GM21528 (cell line): ENCODE results near the gene NUBP2.
A peak's percentile ranks its signal among the peaks of the same experiment; 100 is the strongest.

Experiments used
- ATAC-seq: cut with Tn5 transposase; IDR thresholded peaks from one replicate; pipeline ENCODE4 v1.9.1; 2021; ENCODE audit warnings: mild to moderate bottlenecking, moderate library complexity; ENCODE audit not compliant: unreplicated experiment, low FRiP score

The NUBP2 gene, protein sequence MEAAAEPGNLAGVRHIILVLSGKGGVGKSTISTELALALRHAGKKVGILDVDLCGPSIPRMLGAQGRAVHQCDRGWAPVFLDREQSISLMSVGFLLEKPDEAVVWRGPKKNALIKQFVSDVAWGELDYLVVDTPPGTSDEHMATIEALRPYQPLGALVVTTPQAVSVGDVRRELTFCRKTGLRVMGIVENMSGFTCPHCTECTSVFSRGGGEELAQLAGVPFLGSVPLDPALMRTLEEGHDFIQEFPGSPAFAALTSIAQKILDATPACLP

DNA sequence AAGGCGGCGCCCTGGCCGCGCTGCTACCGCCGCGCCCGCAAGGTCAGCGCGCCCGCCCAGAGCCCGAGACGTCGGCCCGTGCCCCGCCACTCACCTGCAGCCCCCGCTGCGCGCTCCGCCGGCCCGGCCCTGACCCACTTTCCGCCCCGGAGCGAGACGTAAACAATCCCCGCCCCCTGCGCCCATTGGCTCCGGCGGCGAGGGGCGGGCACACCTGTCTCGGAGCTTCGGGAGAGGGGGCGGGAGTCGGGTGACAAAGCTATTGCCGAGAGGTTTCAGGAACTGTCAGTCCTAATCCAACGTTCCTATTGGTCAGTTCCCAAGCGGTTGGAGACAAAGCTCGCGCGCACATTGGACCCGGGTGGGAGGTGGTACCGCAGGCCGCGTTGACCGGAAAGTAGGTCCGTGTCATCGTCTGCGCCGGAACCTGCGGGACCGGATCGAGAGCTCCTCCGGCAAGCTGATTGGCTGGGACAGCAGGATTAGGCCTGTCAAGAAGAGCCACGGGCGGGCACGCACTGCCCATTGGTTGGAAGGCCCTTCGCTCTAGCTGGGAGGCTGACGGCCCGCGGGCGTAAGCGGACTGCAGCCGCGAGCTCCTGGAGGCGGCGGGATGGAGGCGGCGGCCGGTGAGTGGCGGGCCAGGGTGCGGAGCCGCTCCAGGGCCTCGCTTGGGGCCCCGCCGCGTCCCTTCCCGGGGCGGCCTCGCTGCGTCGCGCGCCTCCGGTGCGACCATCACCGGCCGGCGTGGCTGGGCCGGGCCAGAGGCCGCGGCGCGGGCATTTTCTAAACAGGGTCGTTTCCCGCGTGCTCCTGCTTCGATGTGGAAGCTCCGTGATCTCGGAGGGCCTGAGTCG lies at the start of gene NUBP2, which contains the start of gene SPSB3:
Gene NUBP2, plus strand, starts transcription at position 553 of the 857 bp plus-strand sequence. Its CDS starts 61 bp downstream, at position 614.
Gene SPSB3, minus strand, starts transcription at position 164 of the 857 bp plus-strand sequence. CDS start 1,088 bp downstream, outside the sequence.
- ATAC-seq: peak; percentile 82

DNA sequence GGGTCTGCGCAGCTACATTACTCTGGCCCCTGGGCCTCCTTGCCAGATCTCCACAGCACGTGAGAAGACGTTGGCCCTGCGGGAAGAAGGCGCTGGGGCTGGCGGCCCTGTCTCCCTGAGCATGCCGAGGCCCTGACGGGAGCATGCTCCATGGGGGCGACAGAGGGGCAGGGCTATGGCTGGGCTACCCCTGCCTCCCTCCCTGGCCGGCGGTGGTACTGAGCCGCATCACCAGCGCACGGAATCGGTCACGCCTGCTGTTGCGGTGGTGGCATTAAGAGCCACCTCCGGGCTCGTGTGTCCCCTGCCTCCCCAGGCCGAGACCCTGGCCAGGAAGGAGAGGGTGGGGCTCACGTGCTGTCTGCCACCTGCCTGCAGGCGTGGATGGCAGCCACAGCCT lies 48.6 kb upstream of the NUBP2 start:
- no peak for ATAC-seq

DNA sequence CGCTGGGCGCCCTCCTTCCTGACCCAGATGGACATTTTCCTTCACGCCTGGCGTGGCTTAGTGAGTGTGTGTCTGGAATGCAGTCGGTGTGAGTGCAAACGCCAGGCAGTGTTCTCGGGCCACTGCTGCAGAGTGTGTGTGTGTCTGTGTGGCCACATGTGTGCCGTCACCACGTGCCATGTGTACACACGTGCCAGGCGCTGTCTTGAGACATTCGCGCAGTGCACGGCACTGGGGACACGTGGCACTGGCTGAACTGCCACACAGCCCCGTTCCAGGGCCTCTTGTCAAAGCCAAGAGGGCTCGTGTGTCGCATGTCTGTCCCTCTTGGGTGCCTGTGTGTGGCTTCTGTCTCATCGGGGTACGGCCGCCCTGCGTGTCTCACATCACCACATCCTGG lies 47.9 kb upstream of the NUBP2 start:
- ATAC-seq: no peak

DNA sequence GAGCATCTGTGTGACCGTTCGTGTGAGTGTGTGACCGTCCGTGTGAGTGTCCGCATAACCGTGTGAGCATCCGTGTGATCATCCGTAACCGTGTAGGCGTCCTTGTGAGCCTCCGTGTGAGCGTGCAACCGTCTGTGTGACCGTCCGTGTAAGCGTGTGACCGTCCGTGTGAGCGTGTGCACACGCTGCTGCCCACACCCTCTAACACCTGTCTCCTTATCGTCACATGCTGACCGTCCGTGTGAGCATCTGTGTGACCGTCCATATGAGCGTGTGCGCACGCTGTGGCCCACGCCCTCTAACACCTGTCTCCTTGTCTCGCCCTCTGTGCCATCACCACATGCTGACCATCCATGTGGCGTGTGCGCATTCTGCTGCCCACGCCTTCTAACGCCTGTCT lies 42.5 kb upstream of the NUBP2 start:
- ATAC-seq: no peak

DNA sequence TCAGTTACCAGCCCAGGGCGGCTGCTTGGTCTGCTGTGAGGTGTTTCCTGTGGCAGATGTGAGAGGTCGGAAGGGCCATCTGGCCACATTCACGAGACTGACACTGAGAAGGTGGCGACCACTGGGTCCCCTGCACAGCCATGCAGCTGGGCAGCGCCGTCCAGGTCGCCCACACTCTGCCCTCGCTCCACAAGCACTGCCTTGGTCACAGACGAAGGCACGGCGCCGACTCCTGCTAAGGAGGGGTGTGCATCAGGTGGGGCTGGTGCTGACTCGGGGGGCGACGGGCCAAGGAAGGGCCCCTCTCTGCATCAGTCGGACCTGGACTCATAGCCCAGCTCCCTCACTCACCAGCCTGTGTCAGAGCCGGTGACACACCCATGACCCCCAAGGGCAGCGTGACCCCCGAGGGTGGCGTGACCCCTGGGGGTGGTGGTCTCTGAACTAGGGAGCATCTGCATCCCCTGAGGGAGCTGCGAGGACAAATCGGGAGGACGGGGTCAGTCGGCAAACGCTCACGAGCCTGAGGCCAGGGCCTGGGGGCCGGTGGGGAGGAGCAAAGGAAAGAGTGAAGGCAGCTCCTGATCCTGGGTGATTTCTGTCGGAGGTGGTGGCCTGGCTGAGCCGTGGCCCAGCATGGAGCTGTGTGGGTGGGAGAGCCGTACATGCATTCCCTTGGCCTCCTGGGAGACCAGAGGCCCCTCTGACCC lies 41.8 kb upstream of the NUBP2 start:
- no peak for ATAC-seq

DNA sequence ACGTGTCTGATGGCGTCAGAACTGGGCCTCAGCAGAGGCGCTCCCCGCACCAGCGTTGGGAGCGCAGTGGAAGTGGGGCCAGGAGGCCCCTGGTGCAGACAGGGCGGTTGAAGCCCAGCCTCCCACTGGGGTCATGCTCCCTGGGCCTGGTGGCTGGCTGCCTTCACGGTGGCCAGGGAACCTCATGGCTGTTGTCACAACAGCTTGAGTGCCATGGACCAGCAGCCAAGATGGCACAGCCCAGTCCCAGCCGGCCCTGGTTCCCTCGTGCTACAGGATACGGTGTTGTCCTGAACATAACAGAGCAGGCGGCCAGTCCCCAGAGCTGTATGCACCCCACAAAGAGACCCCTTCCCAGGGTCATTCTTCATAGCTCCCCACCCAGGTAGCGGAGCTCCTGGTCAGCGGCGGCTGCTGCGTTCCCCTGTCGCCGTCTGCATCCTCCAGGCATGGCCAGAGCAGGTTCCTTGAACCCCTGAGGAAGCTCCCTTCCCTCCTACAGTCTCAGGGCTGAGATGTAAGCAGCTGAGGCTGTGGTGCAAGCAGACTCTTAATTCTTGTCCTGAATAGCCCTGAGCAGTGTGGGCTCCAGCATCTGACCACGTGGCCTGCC lies 41.1 kb upstream of the NUBP2 start:
- no peak for ATAC-seq

DNA sequence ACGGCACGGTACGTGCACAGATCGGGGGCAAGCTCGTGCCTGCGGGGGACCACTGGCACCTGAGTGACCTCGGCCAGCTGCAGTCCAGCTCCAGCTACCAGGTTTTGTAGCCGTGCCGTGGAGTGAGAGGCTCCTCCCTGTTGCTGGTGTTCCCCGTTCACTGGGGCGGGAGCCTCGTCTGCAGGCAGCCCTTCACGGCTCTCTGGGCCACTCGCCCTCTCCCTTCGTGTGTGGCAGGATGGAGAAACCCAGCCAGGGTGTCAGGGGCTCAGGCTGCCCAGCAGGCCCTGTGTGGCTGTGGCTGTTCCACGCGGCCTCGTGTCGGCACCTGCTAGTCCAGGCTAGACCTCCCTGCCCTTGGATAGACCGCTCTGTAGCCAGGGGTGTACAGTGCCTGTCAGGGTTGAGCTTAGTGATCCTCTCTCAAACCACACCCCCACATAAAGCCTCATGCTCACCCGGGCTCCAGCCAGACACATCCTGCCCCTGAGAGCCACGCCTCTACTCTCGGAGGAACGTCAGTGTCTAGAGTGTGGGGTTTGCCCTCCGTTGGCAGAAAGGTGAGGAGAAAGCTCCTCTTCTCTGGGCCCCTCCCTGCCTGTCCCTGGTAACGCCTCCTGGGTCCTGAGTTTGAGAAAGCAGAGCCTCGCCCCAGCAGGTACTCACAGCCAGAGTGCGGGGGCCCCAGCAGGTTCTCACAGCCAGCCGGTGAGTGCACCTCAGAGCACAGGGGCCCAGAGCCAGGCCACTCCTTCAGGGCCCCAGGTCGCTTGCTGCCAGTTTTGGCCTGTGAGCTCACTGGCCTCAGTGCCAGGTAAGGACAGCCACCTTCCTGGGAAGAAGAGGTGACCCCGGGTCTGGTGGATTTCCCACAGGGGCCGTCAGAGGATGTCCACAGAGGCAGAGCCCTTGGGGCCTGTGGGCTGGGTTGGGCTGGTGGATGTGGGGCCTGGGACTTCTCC lies 39.1 kb upstream of the NUBP2 start:
- no peak for ATAC-seq

DNA sequence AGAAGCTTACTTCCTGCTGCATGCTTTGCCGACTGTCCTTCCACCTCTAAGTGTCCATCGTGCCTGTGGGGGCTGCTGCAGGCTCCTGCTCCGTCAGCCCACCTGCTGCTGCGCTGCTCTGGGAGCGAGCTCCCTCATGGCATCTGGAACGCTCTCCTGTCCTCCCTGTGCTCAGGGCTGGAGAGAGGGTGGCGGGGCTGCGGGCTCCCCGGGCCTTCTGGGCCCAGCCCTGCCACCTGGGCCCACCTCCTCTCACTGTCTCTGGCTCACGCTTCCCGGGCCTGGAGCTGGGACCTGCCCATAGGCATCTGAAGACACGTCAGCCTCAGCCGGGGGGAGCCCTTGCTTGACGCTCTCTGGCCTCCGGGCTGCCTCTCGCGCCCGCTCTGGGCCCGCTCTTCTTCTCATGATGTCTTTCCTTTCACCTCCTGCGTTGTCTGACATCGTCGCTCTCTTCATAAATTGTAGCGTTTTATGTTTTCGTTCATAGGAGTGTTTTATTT lies 38.4 kb upstream of the NUBP2 start:
- no peak for ATAC-seq

DNA sequence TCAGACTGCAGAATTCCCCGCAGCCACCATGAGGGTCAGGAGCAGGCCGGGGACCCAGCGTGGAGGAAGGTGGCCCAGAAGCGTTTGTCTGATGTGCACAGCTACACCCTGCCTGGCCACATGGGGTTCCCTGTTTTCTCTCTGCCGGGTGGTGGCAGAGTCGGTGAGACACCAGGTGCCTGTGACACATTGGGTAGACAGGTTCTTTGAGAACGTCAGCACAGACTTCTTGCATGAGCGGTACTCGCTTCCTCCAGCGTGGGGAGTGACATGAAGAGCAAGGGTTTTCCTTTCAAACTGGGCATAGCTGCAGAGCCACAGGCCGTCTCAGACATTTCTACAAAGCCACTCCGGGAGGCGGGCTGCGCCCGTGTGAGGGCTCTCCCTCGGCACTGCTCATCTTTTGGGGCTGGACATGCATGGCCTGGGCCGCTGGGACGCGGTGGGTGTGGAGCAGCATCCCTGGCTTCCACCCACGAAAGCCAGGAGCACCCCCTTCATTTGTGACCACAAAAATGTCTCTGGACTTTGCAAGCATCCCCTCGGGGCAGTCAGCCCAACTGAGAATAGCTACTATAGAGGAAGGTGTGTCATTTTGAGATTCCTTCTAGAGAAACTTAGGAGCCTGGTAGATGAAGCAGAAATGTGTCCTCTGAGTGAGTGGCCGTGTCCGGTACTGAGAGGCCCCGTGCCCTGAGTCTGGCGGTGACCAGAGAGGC lies 37.4 kb upstream of the NUBP2 start:
- no peak for ATAC-seq

DNA sequence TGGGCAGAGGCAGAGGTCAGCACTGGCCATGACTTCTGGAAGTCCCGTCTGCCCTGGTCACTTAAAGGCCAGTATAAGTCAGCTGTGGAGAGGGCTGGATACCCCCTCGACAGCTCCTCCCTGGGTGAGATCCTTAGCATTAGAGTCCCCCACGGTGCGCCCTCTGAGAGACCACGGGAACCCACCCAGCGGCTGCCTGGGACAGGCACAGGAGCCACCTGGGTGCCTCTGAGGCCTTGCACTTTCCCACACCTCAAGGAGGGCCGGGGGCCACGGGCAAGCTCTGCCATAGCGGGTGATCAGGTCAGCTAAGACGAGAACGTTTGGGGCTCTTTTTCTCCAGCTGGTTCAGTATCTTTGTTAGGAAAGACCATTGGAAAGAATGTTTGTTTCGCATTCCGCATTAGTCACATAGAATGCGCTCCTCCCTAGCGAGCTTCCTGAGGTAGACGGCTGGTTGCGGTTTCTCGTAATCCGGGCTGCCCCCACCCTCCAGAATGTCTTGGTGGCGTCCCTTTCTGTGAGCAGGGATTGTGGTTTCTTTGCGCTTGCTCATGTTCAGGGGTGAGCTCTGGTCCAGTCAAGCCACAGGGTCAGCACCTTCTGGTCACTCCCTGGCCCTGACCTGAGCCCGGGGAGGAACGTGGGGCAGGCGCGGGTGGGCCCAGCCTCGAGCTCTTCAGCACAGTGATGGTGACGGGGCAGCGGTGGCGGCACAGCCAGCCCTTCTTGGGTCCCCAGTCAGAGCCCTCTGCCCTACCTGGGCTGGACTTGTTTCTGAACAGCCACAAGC lies 36.7 kb upstream of the NUBP2 start:
- ATAC-seq: no peak

DNA sequence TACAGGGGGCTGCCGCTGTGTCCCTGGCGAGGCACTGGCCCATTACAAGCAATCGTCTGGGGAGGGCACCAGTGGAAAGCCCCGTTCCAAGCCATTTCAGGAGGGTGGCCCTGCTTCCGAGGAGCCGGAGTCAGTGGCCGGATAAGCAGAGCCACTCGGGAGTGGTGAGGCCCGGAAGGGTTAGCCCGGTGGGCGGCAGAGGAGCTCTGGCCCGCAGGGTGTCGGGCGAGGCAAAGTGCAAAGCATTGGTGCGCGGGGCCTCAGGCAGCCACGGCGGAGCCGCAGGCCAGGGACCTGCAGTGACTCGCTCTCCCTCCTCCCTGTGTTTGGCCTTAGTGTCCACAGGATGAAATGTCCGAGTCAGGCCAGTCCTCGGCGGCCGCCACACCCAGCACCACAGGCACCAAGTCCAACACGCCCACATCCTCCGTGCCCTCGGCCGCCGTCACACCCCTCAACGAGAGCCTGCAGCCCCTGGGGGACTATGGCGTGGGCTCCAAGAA lies 36.0 kb upstream of the NUBP2 start:
- ATAC-seq: no peak

DNA sequence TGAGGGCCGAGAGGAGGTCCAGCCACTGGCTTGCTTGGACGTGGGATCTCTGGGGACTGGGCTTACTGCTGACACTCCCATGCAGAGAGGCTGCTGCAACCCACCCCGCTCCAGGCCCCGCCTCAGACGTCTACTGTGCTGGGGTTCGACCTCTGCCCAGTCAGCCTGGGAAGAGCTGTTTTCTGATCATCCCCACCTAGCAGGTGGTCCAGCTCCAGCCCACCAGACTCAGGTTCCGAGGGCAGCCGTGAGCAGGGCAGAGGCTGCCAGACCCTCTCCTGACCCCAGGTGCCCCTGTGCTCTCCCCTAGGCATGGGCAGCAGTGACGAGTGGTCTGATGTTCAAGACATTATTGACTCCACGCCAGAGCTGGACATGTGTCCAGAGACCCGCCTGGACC lies 34.8 kb upstream of the NUBP2 start:
- ATAC-seq: no peak

DNA sequence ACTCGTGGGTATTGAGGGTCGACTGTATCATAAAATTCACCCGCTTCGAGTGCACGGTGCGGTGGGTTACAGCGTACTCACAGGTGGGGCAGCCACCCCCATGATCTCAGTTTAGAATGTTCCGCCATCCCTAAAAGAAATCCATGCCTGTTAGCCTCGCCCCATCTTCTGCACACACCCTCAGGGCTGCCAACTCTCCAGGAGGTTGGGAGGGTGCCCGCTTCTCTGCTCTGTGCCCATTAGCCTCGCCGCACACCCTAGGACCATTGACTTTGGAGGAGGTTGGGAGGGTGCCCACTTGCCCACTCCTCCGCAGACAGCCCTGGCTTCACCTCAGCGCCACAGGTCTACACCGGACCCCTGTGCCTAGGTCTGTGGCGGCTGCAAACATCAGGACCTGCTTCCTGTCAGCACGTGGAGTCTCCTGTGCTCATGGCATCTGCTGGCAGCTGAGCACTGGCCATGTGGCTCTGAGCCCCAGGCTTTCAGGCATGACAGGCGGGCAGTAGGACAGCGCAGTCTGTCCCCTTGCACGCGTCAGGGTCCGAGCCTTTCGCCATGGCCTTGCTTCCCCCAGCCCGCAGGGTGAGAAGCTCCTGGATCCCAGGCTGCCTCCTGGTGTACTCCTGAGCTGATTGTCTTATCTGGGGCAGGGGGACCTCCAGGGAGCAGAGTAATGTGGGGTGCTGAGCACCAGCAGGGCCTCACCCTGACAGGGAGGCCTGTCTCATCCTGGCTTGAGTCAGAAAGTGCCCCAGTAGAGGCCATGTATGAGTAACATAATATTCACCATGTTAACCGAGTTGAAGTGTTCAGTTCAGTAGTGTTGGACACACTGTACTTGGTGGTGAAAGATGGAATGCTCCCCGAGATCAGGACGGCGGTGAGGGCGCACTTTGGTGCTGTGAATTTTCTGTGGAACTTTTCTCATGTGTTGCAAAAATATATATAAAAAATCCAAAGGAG lies 33.3 kb upstream of the NUBP2 start:
- ATAC-seq: no peak

DNA sequence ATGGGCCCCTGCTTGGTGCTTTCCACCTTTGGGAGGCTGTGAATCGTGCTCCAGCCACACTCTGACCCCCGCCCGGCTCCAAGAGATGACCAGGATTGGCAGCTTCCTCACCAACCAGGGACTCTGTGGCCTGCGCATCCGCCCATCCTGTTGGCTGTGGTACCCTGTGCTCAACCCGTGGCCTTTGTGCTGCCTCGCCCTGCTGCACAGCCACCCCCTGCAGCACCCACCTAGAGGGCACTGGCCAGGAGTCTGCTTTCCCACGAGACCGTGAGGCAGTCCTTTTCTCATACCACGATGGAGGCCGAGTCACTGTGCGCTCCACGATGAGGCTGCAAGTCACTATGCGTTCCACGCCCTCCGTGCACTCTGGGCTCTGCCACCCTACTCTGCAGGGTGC lies 30.8 kb upstream of the NUBP2 start:
- ATAC-seq: no peak

DNA sequence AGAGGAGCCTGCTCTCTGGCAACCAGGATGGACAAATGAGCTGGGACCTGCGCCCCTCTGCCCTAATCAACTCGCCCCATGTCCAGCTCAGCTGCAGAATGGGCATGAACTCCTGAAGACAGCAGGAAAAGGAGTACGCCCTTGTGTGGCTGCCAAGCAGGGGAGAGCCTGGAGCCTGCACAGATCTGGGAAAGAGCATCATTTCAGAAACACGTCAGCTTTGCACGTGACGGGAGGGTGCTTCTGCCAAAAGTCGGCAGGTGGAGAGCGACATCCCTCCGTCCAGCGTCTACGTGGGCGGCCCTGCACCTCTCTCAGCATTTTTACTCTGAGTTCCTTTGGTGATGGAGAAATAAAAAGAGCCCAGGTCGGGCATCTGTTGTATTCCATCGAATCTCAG lies 29.9 kb upstream of the NUBP2 start:
- no peak for ATAC-seq

DNA sequence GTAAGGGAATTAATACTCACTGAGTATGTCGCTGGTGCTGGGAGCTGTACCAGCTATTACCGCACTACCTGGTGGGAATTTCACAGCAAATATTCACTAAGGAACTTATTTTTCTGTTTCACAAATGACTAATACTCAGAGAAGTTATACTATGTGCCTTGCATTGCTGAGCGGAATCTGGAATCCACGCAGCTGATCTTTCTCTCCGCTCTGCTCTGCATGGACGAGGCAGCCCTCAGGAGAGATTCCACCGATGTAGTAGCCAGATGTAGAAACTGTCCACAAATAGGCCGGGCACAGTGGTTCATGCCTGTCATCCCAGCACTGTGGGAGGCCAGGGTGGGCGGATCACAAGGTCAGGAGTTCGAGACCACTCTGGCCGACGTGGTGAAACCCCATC lies 28.6 kb upstream of the NUBP2 start:
- ATAC-seq: no peak
